SIG-M5 (cell line): ENCODE measurements around the gene SRPK2.
A peak's percentile ranks its signal among the peaks of the same experiment; 100 is the strongest.
"Not testable (repeated sequence)": the region's sequence is repeated elsewhere in the genome, so short reads cannot be mapped to it uniquely, and the experiment has no call there.

ENCODE experiments used
- DNase-seq: peaks from one replicate; lab custom pipeline; 2025; lab: John Stamatoyannopoulos, UW

SRPK2 gene

DNA sequence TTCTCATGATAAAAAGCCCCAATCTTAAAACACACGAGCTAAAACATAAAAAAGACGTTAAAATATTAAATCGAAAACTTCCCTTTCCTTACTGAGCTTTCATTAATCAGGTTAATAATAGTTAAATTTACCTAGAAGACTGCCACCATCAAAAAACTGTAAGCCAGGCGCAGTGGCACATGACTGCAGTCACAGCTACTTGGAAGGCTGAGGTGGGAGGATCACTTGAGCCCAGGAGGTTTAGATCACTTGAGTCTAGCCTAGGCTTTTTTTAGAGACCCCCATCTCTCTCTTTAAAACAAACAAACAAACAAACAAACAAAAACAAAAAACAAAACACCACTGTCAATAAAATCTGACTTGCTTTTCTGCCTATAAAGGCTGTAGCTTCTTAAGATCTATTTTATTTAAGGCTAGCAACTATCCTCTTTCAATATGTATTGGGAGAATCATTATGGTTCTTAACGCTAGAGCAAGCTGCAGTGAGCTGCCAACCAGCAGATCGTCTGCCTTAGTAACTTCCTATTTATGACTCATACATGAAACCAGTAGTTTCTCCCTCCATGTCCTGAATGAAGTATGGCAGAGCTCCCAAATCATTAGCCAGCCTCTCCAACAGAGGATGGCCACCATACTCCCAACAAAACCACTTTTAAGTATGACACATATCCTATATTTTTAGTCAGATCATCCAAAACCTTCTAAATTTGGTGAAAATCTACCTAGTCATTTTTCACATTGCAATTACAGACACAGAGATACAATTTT is 163.7 kb downstream of the SRPK2 start:
- peak; percentile 18 for DNase-seq

DNA sequence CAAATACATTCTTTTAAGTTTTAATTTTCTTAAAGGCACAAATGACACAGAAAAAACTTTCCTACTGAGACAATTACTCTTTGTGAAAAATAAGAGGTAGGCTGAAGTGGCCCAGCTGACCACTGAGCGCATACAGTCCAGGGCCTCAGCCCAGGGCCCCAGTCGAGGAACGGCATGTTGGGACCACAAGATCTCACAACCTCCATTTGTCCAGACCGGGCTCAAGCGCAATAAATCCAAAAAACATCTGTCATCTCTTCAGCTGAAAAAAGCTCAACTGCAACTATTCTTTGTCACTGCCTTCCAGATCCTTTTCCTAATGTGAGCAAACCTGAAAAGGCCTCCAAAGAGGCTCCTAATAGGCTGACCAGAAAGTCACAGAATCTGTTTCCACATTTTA is 165.8 kb downstream of the SRPK2 start:
- DNase-seq, result no peak

DNA sequence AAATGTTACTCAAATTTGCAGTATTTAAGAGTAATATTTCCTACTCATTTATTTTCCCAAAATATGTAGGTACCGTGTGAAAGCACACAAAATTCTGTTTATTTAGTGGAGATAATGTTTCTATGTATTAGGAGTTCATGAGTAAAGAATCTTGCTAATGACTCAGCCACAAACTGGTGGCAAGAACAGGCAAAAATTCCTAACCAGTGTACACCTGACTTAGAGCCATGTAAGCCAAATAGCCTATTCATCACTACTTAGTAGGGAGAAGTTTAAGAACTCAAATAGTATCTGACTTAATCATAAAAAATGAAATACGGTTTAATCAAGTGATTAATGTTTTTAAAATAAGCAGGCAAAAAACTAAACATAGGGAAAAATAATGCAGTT is 169.0 kb downstream of the SRPK2 start:
- no peak for DNase-seq

DNA sequence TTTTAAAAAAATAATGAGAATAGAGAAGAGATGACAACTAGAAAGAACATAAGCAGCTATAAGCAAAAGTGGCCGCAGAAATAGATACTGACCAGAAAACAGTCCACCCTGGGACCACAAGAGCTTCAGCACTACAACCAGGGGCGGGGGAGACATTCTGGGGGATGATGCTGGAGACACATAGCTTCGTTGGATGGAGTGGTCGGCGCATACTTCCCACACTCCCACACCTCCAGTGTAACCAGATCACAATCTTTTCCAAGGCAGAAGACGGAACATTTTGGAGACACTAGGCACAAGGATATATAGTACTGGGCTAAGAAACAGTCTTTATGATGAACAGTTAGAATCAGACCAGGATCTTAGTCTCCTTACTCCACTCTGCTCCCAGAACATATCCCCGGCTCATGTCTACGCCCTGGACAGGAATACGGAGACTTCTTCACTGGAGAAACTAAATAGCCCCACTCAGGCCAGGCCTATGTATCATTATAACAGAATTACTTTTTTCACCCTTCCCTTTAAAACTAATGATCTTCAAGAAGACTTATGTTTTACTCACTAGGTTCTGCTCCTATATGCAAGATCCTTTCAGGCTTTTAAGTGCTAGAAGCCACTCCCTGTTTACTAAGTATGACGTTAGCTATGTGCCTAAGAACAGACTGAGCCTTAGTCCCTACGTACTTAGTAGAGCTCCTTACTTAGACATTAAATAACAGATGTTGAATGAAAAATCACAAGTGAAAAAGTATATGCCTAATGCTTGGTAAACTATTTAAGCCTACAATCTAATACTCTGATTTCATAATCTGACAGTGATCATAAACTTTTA is 169.6 kb downstream of the SRPK2 start:
- DNase-seq, result no peak

DNA sequence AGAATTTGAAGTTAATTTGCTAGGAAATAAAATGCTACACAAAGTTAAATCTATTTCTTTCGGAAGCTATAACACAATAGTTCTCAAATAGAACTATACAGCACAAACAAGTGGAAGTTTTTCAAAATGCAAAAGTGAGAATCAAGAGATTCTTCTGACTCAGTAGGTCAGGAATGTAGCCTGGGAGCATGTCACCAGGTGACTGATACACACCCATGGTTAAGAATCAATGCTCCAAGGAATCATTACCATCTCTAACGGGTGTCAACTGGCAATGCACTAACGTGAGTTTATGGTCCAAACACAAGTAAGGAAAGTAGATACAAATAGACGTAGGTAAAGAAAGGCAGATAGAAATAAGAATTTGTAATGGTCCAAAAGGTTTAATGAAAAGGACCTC is 170.5 kb downstream of the SRPK2 start:
- no peak for DNase-seq

DNA sequence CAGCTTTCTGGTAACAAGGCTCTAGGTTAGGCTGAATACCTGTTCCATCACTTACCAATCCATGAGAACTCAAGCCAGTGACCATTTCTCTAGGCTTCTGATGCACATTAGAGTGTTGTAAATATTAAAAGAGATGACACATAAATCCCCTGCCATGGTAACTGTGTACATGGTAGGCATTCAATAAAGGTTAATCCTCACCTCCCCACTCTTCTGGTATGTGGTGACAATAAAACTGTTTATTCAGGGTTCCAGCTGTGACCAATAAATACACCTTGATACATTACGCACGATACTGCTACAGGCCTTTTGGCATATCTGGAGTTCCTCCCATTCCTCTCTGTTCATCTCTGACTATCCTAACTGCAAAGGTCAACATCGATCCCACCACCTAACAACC is 171.9 kb downstream of the SRPK2 start:
- no peak for DNase-seq

DNA sequence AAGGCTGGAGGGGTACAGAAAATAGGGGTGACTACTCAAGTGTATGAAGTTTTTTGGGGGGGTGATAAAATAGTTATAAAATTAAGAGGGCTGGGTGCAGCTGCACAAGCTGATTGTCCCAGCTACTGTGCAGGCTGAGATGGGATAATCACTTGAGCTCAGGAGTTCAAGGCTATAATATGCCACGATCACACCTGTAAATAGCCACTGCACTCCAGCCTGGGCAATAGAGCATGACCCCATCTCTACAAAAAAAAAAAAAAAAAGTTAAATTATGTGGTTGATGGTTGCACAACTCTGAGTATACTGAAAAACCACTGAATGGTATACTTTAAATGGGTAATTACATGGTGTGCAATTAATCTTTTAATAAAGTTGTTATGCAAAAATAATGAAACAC is 172.9 kb downstream of the SRPK2 start:
- no peak for DNase-seq

DNA sequence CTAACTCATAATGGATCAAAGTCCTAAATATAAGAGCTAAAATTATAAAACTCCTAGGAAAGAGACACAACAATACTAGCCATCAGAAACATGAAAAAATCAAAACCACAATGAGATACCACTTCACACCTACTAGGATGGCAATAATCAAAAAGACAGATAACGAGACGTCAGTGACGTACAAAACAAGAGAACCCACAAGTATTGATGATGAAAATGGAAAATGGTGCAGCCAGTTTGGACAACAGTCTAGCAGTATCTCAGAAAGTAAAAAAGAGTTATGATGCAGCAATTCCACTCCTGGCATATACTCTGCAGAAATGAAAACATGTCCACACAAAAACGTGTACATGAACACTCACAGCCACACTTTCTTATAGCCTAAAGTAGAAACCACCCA is 173.5 kb downstream of the SRPK2 start:
- no peak for DNase-seq

DNA sequence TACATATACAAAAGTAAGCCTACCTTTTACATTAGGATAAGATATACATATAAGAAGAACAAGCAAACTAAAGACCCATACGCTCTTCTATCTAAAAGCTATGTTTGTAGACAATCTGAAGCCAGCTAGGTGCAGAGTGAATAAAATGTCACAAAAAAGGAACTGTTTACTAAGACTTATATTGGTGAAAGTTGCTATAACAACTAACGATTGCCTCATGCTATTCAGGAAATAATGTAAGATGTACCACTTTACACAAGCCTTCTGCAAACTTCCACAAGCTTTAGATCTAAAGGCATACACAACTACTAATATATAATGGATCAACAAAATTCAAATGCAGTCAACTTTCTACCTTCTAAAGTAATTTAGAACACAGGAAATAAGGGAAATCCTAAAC is 175.1 kb downstream of the SRPK2 start:
- DNase-seq, result peak; percentile 49

DNA sequence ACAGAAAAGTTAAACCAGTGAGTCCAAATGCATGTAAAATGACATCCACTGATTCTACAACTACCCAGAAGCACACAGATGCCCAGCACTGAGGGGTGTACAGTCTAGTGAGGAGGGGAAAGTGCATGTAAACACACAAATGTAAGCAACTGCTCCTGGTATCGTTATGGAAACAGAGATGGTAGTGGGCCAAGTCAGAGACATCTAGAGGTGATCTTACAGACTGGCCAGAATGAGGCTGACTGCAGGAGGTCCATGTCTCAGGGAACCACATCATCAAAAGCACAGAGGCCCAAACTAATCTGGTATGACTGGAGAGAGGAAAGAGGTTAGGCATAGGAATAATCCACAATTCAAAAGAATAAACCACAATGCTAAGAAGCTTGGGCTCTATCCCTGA is 176.5 kb downstream of the SRPK2 start:
- DNase-seq, result no peak

DNA sequence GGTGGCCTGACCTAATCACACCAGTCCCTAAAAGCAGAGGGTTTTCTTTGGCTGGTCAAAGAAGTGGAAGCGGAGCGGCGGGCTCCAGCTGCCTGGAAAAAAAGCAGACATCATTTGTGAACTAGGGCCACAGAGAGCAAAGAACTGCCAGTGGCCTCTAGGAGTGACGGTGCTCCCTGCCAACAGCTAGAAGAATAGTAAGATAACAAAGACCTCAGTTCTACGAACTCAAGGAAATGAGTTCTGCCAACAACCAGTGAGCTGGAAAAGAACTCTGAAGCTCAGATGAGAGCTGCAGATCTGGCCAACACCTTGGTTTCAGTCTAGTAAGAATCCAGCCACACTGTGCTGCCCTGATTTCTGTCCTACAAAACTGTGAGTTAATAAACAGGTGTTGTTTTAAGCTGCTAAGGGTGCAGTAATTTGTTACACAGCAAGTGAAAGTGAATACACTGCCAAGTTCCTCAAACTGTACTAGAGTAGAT is 178.0 kb downstream of the SRPK2 start:
- DNase-seq, result no peak

DNA sequence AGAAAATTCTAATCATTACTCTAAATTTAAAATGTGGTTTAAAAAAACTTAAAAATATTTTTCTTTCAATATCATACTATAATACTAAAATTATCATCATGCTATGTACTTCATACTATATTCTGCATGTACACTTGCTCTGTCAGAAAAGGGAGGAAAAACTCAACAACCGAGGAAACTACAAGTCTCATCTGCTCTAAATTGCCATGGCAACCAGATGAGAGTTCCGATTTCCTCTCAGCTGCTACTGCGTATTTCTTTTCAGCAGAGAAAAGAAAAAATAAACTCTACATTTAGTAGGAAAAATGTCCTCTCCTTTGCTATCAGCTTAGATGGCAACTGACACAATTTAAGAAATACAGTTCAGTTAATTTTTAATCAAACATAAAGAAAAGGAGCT is 178.9 kb downstream of the SRPK2 start:
- no peak for DNase-seq

DNA sequence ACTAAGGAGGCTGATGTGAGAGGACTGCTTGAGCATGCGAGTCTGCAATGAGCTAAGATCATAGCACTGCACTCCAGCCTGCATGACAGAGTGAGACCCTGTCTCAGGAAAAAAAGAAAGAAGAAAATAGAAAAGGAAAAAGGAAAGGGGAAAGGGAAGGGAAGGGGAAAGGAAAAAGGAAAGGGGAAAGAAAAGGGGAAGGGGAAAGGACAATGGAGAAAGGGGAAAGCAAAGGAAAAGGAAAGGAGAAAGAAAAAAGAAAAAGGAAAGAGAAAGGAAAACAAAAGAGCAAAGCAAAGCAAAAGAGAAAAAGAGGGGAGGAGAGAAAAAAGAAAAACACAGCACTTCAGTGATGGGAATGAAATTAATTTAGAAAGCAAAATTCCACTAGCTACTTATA is 179.3 kb downstream of the SRPK2 start:
- no peak for DNase-seq

DNA sequence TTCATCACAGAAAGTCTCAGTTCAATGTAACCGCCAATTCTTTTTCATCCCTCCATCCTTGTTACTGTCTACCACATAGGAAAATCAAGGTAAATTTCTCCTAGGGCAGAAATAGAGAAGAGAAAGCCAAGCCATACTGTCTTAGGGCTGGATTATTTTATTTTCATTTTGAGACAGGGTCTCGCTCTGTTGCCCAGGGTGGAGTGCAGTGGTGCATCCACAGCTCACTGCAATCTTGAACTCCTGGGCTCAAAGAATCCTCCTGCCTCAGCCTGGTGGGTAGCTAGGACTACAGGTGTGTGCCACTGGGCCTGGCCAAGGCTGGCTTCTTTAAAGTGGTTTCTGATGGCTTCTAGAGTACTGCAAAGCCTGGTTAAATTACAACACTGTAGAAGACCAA is 181.7 kb downstream of the SRPK2 start:
- no peak for DNase-seq

DNA sequence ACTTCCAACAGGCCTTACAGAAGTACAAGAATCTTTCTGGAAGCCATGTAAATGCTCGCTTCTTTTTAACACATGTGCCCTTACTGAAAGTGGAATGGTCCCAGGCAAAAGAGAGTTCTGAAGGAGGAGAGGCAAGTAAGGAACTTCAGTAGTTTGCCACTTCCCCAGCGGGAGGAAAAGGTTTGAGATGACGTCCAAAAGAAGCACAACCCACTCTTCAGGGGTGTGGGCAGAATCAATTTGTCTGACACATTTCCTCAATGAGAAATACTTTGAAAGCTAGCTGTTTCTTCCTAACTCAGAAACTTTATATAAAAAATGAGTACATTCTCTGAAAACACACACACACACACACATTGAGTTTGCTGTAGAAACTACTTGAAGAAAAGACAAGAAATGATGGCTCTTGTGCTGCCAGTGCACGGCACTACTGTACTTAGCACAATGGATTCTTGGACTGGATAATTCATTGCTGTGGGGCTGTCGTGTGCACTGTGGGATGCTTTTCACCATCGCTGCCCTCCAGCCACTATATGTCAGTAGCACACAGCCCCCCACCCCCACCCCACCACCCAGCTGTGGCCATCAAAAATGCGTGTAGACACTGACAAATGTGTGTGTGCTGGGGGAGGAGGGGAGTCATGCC is 183.0 kb downstream of the SRPK2 start:
- no peak for DNase-seq

DNA sequence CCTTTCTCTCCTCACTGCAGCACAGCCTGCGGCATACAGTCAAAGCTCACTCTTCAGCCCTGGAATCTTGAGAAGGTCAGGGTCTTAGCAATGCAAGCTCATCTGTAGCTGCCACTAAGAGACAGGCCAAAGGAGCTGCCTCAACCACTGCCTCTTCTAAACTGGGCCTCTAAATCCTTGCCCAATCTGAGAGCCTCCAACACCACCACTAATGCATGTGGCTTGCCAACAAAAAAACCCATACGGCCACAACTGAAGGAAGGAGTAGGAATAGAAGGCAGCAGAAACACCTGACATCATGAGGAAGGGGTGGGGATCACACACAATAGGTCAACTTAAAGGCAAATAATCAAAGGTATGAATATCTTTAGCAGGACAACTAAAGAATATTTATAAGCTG is 183.8 kb downstream of the SRPK2 start:
- no peak for DNase-seq

DNA sequence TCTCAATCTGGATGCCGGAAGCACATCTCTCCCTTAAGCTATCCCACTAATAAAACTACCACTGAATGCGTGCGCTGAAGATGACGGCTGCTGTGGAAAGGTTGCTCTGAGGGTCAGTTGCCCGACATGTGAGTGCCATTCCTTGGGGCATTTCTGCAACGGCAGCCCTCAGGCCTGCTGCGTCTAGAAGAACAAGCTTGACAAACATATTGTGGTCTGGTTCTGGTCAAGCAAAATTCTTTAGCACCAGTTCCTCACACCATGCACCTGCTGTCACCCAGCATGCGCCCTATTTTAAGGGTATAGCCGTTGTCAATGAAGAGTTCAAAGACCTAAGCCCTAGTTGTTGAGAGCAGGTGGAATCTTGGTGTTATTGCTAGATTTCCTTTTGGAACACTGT is 184.2 kb downstream of the SRPK2 start:
- DNase-seq, result no peak

DNA sequence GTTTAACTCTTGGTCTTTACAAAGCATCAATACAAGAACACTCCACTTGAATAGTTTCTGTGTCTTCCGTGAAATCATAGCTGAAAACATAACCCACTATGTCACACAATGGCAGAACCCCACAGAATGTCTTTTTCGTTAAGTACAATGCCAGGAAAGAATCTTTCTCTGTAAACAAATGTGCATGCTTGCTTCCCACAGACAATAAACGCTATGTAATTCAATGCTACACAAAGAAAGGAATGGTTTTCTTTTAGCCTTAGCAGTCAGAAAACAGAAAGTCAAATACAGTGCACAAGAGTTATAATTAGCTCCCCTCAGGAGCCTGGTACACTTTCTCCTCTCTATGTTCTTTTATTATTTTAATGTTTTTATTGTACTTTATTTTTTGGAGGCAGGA is 186.1 kb downstream of the SRPK2 start:
- DNase-seq, result no peak

DNA sequence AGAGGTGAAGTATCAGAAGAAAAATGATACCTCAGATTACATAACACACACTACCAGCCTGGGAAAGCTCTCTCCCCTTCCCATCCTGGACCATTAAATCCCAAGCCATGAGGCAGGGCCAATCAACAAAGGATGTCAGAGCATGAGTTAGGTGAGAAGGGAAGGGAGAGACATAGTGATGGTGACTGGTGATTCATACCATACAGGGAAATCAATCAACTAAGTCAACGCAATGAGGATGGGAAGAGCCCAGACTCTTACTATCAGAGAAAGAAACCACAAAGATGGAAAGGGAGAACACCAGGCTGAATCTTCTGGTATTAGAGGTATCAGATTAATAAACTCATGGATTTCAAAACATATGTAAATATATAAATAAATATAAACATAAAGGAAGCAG is 189.3 kb downstream of the SRPK2 start:
- DNase-seq, result no peak

DNA sequence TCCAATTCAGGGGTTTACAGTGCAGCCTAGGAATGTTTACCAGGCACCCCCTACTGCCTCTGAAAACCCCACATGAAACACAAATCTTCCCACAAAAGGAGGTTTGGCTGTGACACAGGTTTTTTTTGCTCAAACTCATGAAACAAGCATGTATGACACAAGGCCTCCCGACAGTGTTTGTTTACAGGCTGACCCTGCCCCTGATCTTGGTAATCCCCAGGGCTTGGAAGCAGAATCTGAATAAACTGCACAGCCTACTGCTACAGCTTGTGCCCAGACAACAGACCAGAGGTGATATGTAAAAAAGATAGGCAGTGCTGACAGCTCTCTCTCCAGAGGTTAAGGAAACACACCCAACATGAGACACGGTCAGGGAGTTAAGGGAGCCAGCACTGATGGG is 190.5 kb downstream of the SRPK2 start:
- DNase-seq, result no peak

DNA sequence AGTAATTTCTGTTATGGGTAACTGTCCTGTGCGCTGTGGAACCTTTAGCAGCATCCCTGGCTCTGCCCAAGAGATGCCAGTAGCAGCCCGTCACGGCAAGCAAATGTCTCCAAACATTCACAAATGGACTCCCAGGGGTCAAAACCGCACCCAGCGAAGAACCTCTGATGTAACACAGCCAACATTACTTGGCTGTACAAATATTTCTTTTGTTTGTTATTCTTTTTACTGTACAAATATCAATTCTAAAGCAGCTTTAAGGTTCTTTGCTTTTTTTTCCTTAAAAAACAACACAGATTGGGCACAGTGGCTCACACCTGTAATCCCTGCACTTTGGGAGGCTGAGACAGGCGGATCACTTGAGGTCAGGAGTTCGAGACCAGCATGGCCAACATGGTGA is 192.2 kb downstream of the SRPK2 start:
- no peak for DNase-seq

DNA sequence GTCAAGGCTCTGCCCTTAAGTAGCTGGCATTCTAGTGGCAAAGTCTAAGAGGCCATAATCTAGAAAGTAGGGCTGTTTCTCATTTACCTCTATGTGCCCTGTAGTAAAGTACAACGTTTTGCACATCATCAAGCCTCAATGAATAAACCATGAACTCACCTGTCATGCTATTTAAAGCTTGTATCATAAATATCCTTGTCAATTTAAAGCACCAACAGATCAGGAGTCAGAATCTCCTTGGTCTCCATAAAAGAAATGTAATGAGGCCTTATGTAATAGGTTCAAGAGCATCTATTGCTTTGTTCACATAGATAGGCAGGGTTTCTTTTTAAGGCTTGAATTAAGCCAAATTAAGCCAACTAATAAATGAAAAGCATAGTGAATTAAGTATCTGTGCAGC is 192.8 kb downstream of the SRPK2 start:
- no peak for DNase-seq

DNA sequence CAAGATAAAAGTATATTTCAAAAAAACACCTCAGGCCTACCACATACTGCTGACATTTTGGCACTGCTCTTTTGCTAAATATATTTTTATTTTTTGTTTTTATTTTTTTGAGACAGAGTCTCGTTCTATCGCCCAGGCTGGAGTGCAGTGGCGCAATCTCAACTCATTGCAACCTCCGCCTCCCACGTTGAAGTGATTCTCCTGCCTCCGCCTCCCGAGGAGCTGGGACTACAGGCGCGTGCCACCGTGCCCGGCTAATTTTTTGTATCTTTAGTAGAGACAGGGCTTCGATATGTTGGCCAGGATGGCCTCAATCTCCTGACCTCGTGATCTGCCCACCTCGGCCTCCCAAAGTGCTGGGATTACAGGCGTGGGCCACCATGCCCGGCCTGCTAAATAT is 193.8 kb downstream of the SRPK2 start:
- DNase-seq, result not testable (repeated sequence)
